Large intestine (tissue), 3 donors: ENCODE data around the gene HOXC10. TPM values are rescaled to one million over a fixed set of nuclear protein-coding genes. Genes with fewer than 3 reads are reported as not detected.

Experiments used
- DNase-seq, 2 donors: peaks; one replicate each; pipeline versions ENCODE4 v3.0.0 to v3.0.0-alpha.2; 2013
- H3K27ac ChIP-seq: one replicate; pipeline ENCODE4 v1.5.1; 2013; ENCODE audit warnings: low read length
- H3K27me3 ChIP-seq: 2 replicates; pipeline ENCODE4 v1.6.1; 2013; ENCODE audit warnings: low read length; ENCODE audit not compliant: control insufficient read depth, insufficient read depth
- H3K36me3 ChIP-seq: 2 replicates; pipeline ENCODE4 v1.6.1; 2013; ENCODE audit warnings: low read length; ENCODE audit not compliant: control insufficient read depth, insufficient read depth
- H3K4me1 ChIP-seq: one replicate; pipeline ENCODE4 v1.6.1; 2013; ENCODE audit warnings: low read length; ENCODE audit not compliant: control insufficient read depth, insufficient read depth
- H3K4me3 ChIP-seq: one replicate; pipeline ENCODE4 v1.5.1; 2013; ENCODE audit warnings: low read length
- H3K9me3 ChIP-seq: one replicate; pipeline ENCODE4 v1.6.1; 2013; ENCODE audit warnings: mild to moderate bottlenecking, low read depth, low read length, moderate library complexity; ENCODE audit not compliant: control insufficient read depth
- WGBS: methylation state at CpG from one replicate; pipeline ENCODE4 v1.1.5; 2013; ENCODE audit warnings: low lambda C conversion rate; ENCODE audit not compliant: insufficient coverage; 5-methylcytosine and 5-hydroxymethylcytosine counted together
- polyA plus RNA-seq: library from polyadenylated mRNA; unstranded; fragments of 120-200 nt; gene quantifications from one replicate; pipeline ENCODE4 v1.2.1, GENCODE V29; 2013

HOXC10 gene
- polyA plus RNA-seq, 1 donor, result 0.19 TPM

DNA sequence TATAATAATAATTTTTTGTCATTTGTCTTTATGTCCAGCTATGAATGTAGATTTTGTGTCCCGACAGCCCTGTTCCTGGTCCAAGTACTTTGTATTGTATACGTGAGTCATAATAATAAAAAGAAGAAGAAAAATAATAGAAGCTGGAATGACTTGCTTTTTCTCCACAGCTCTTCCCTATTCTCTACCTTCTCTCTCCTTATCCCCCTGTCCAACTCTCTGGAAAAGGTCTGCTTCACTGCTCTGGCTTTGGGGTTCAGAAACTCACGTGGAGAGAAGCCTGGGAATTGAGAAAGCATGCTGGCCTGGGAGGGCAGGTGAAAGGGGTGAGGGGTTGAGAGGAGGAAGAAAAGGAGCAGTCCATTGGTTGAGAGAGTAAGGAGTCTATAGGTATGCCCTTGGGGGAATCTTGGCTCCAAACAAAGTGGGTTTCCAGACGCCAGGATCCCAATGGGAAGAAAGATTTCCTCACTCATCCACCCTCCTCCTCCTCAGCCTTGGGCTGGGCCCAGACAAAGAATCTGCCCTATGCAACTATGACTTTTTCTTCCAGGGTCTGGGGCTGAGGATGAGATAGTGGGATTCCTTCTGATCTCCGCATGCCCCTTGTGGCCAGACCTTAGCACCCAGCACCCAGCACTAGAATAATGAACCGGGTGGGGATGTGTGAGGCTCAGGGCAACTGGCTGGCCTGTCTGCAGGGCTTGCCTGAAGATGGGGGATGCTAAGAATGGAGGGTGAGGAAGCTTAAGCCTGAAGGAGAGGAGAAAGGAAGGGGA, 27.9 kb downstream of the HOXC10 start:
- 60% methylated on average over 1 of the region's 6 CpGs for WGBS
- no peak overlapping the region for H3K4me3 ChIP-seq
- H3K27ac ChIP-seq, result peak overlapping the region; percentile 8
- H3K4me1 ChIP-seq, result peaks cover 39% of the 10 kb centered on the region
- H3K27me3 ChIP-seq, result peaks cover 74% of the 10 kb centered on the region
- H3K36me3 ChIP-seq, result no peaks in the 10 kb centered on the region
- H3K9me3 ChIP-seq, result peaks cover 9% of the 10 kb centered on the region
- no peak for DNase-seq

DNA sequence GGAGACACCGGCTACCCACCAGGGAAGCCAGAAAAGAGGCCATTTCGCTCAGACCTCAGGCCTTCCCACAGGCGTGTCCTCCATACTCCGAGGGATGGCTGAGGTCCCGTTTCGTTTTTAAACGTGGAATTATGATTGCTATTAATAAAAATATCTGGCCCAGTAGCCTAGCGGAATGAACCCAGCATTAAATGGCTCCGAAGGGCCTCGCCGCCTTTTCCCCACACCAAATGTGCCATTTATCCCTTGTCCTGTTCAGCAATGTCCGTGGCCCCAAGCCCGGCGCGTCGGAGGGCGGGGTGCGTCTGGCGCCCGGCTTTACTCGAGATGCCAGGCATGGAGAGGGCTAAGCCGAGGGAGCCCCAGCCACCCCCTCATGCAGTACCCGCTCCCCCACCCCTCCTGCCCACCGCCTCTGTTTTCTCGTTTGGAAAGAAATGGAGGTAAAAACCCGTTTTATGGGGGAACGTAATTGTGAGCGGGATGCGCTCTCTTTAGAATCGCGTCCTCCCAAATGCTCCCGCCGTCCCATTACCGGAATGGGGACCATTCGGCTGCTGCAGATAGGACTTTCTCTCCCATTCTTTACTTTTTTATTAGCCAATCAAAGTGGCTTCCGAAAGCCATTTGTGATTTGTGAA, 29.6 kb downstream of the HOXC10 start:
- Histone ChIP-seq H3K4me1 (peaks cover 40% of the 10 kb centered on the region), H3K27me3 (peaks cover 63% of the 10 kb centered on the region), H3K36me3 (no peaks in the 10 kb centered on the region), H3K27ac (peak overlapping the region; percentile 49), H3K9me3 (peaks cover 6% of the 10 kb centered on the region), H3K4me3 (no peak overlapping the region)
- no CpG with 5 or more reads among the region's 36 CpGs for WGBS
- DNase-seq, result no peak

DNA sequence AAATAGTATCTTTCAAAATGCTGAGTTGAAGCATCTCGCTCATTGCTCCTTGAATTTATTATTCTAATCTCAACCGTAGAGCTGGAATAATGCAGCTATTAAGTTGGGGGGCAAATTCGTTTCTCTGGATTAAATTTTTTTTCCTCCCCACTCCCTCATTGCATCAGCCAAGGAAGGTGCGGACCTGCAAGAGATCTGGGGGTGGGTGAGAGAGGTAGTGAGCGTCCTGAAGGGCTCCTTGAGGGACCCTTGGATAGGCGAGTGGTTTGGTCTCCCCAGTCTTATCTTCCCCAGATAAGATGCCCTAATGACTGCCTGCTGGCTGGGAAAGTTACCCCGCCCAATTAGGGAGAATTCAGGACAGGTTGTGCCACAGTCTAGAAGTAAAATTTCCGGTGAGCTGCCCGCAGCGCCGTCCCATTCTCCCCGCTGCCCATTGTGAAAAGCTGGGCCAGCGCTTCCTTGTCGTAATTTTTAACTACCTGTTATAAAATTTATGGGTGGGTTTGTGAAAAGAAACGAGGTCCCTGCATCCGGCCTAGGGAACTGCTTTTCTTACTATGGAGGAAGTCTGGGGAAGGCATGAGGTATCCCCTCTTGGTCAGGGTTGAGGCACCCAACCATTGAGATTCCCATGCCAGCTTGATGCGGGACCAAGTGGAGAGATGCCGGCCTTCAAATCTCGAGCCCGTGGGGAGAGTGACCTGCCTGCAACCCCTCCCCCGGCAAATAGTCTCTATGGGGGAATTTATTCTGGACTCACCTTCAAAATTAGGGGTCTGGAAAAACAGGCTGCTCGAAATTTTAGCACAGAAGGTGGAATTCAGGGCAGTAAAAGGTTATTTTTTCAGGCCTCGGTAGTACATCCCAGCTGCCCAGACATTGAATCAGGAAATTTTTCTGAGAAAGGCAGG, 30.3 kb downstream of the HOXC10 start:
- DNase-seq, result no peak
- Histone ChIP-seq H3K27ac (no peak overlapping the region), H3K27me3 (peaks cover 62% of the 10 kb centered on the region), H3K36me3 (no peaks in the 10 kb centered on the region), H3K4me3 (no peak overlapping the region), H3K9me3 (peaks cover 3% of the 10 kb centered on the region), H3K4me1 (peaks cover 39% of the 10 kb centered on the region)
- no CpG with 5 or more reads among the region's 23 CpGs for WGBS

DNA sequence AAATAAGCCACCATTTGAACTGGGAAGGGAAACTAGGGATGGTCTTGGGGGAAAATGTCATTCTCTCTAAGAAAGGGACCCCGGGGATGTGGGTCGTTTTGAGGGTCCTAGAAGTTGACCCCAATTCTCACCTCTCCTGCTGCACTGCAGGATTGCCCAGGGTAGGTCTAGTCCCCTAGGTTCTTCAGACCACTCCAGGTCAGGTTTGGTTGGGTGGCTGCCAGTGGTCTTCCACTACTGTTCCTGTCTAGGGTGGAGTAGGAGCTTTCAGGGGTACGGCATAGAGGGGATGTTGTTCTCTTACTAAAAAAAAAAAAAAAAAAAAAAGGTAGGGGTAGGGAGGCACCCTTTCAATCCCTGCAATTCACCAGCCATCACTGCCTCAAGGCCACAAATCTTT, 31.1 kb downstream of the HOXC10 start:
- WGBS, result no CpG with 5 or more reads among the region's 3 CpGs
- peak overlapping the region; percentile 35 for H3K4me3 ChIP-seq
- peaks cover 54% of the 10 kb centered on the region for H3K27me3 ChIP-seq
- peaks cover 3% of the 10 kb centered on the region for H3K9me3 ChIP-seq
- no peaks in the 10 kb centered on the region for H3K36me3 ChIP-seq
- peak overlapping the region; percentile 95 for H3K27ac ChIP-seq
- H3K4me1 ChIP-seq, result peaks cover 32% of the 10 kb centered on the region
- DNase-seq, result no peak

DNA sequence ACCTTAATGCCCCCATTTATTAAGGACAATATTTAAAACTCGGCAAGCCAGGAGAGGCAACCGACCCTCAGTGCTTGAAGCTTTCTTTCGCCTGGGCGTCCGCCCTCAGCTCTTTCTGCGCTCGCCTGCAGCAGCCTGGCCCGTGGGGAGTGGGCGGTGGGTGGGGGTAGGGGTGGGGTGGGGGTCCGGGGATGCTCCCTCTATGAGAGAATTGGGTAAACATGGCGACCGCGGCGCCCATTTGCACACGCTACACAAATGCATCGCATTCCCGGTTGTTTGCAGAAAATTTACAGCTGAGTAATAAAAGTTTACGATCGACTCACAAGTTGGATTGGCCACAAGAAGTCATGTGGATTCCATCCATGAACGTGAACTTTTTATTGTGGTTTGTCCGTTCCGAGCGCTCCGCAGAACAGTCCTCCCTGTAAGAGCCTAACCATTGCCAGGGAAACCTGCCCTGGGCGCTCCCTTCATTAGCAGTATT, 31.6 kb downstream of the HOXC10 start:
- WGBS, result no CpG with 5 or more reads among the region's 25 CpGs
- DNase-seq, result peak; percentile 81 to 89
- H3K4me3 ChIP-seq, result peak overlapping the region; percentile 78
- H3K9me3 ChIP-seq, result peaks cover 3% of the 10 kb centered on the region
- no peaks in the 10 kb centered on the region for H3K36me3 ChIP-seq
- peaks cover 52% of the 10 kb centered on the region for H3K27me3 ChIP-seq
- peaks cover 28% of the 10 kb centered on the region for H3K4me1 ChIP-seq
- peak overlapping the region; percentile 95 for H3K27ac ChIP-seq

DNA sequence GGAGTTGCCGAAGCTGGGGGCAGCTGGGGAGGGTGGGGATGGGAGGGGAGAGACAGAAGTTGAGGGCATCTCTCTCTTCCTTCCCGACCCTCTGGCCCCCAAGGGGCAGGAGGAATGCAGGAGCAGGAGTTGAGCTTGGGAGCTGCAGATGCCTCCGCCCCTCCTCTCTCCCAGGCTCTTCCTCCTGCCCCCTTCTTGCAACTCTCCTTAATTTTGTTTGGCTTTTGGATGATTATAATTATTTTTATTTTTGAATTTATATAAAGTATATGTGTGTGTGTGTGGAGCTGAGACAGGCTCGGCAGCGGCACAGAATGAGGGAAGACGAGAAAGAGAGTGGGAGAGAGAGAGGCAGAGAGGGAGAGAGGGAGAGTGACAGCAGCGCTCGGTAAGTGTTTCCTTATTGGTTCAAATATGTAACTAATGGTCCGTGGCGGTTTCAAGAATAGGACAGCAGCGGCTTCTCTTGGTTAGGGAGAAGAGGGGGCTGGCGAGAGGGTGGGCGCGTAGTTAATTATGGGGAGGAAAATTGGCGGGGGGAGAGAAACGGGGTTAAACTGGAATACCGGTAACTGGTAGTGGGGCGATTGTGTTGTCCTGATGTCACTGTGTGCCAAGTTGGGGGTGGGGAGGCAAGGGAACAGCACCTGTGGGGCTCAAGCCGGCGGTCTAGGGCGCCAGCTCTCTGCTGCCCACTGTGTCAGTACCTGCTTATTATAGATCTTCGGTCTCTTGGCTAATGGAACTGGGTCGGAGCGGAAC, 32.3 kb downstream of the HOXC10 start:
- WGBS, result 0% methylated on average over 3 of the region's 24 CpGs
- DNase-seq, result no peak
- Histone ChIP-seq H3K36me3 (no peaks in the 10 kb centered on the region), H3K9me3 (peaks cover 3% of the 10 kb centered on the region), H3K27me3 (peaks cover 53% of the 10 kb centered on the region), H3K4me3 (peak overlapping the region; percentile 78), H3K4me1 (peaks cover 27% of the 10 kb centered on the region), H3K27ac (peak overlapping the region; percentile 95)

DNA sequence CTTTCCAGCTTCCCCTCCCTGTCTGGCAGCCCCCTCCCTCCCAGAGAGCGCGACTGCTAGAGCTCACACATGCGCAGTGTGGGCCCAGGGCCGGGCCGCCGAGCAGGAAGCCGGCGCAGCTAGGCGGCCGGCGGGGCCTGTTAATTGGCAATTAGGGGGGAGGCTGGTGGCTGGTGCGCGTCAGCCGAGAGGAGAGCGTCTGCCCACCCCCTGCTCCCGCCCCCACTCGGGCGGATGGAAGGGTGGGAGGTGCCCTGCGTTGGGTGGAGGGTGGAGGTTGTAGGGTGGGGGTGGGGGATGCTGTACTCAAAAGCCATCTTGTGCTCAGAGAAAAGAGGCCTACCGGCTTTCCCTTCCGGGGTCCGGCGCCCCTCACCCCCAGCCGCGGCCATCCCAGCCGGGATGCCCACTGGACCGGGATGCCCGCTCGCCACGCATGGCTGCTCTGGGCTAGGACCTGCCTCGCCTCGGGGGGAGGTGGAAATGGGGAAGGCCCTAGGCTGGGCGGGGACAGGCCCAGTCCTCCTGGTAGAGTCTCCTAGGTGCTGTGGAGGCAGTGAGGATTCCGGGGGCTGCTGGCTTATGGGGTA, 33.0 kb downstream of the HOXC10 start:
- peak overlapping the region; percentile 95 for H3K27ac ChIP-seq

DNA sequence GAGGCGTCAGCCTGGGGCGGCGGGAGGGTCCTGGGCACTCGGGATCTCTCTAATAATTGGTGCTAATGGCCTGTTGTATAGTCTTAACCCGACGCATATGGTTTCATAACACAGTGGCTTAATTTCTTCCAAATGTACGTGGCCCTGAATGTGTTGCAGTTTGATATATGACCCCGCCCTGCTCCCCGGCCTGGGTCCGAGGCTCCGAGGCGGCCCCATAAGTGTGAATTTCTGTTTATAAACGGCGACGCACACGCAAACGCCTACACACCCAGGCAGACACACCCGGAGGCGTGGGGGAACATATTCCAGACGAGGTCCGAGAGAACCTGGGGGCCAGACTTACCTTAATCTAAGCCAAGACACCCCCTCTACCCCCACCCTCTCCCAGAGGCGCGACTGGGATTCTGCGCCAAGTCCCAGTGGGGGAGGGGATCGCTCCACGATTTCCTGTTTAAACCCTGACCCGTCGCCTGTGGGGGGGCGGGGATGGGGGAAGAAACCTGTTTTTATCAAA, 33.6 kb downstream of the HOXC10 start:
- peak overlapping the region; percentile 78 for H3K4me3 ChIP-seq
- no peaks in the 10 kb centered on the region for H3K36me3 ChIP-seq
- no CpG with 5 or more reads among the region's 29 CpGs for WGBS
- H3K27ac ChIP-seq, result peak overlapping the region; percentile 95
- peaks cover 49% of the 10 kb centered on the region for H3K27me3 ChIP-seq
- peaks cover 3% of the 10 kb centered on the region for H3K9me3 ChIP-seq
- H3K4me1 ChIP-seq, result peaks cover 35% of the 10 kb centered on the region
- DNase-seq, result peak in 1 of 2 donors; percentile 64

More for the DNA sequence above, 33.0 kb downstream of the HOXC10 start:
- no CpG with 5 or more reads among the region's 34 CpGs for WGBS
- Histone ChIP-seq H3K36me3 (no peaks in the 10 kb centered on the region), H3K4me3 (peak overlapping the region; percentile 78), H3K27me3 (peaks cover 50% of the 10 kb centered on the region), H3K4me1 (peaks cover 30% of the 10 kb centered on the region), H3K9me3 (peaks cover 3% of the 10 kb centered on the region)
- DNase-seq, result peak; percentile 85 to 88

DNA sequence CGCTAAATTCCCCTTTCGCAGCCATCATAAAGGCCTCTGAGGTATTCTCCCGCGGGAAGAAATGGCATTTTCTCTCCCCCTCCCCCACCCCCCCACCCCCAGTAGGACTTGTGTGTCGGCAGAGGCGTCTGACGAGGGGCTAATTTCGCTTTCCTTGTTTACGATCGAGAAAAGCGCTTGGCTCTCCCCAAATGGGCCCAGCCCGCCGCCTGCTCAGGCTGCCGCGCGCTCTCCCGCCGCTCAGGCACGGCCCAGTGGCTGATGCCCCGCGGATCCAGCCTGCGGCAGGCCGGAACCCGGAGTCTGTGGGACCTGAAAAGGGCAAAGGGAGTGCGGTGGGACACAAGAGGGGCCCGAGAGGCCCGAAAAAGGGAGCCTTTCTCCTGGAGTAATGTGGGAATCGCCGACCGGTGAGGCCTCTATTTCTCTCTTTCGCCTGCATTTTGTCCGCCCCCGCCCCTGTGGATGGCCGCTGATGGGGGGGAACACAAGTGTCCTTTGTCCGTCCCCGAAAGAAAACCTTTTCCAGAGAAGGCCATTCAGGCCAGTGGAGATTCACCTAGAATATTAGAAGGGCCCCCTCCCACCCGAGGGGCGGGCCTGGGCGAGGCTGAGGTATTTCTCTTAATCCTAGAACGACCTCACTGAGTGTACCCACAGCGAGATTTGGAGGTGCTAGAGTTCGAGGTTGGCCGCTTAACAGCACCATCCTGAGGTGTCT, 34.3 kb downstream of the HOXC10 start:
- Histone ChIP-seq H3K9me3 (peaks cover 3% of the 10 kb centered on the region), H3K27me3 (peaks cover 50% of the 10 kb centered on the region), H3K4me1 (peaks cover 36% of the 10 kb centered on the region), H3K27ac (peak overlapping the region; percentile 95), H3K36me3 (no peaks in the 10 kb centered on the region), H3K4me3 (peak overlapping the region; percentile 78)
- no CpG with 5 or more reads among the region's 43 CpGs for WGBS
- peak in 1 of 2 donors; percentile 43 for DNase-seq
